SU-DHL-6 (cell line): ENCODE results near the gene FYTTD1.
A peak's percentile ranks its signal among the peaks of the same experiment; 100 is the strongest.

ENCODE experiments used
- H2AFZ ChIP-seq: fragments of 200-600 bp; sonication (generic); 2 replicates; pipeline ENCODE4 v1.6.1; 2014; ENCODE audit warnings: low read depth, mild to moderate bottlenecking, moderate library complexity, mixed read lengths, antibody characterized with exemption, low read length; ENCODE audit not compliant: severe bottlenecking
- H3F3A ChIP-seq: fragments of 200-600 bp; shearing (Covaris generic); 2 replicates; pipeline ENCODE4 v1.6.0; 2016; ENCODE audit warnings: antibody characterized with exemption, mild to moderate bottlenecking; ENCODE audit not compliant: insufficient read depth
- H3K27ac ChIP-seq: fragments of 200-600 bp; sonication (generic); 2 replicates; pipeline ENCODE4 v1.5.1; 2016; ENCODE audit warnings: low read depth, mild to moderate bottlenecking, low read length, moderate library complexity, mixed read lengths
- H3K27me3 ChIP-seq: fragments of 200-600 bp; sonication (generic), shearing (Covaris generic); 2 replicates; pipeline ENCODE4 v1.6.0; 2014; ENCODE audit warnings: mild to moderate bottlenecking, low read length
- H3K36me3 ChIP-seq: fragments of 200-600 bp; sonication (generic); 2 replicates; pipeline ENCODE4 v1.6.1; 2014; ENCODE audit warnings: mild to moderate bottlenecking, low read length, mixed read lengths
- H3K4me2 ChIP-seq: fragments of 300-600, 200-600 bp; shearing (Covaris generic), sonication (generic); 2 replicates; pipeline ENCODE4 v1.6.0; 2014; ENCODE audit warnings: low read length, low read depth, mild to moderate bottlenecking; ENCODE audit not compliant: poor library complexity, severe bottlenecking
- H3K4me3 ChIP-seq: fragments of 200-600 bp; sonication (generic); 2 replicates; pipeline ENCODE4 v1.5.1; 2014; ENCODE audit warnings: antibody characterized with exemption, low read length, mild to moderate bottlenecking, mixed read lengths; ENCODE audit not compliant: insufficient read depth, poor library complexity, severe bottlenecking
- H3K79me2 ChIP-seq: fragments of 200-600 bp; sonication (generic); 2 replicates; pipeline ENCODE4 v1.6.1; 2014; ENCODE audit warnings: mild to moderate bottlenecking, low read length, moderate library complexity; ENCODE audit not compliant: insufficient read depth
- H3K9ac ChIP-seq: fragments of 200-600 bp; sonication (generic); 2 replicates; pipeline ENCODE4 v1.7.0; 2014; ENCODE audit warnings: mild to moderate bottlenecking, low read length
- H3K9me2 ChIP-seq: fragments of 200-600 bp; sonication (generic); replicated peaks from 2 replicates; pipeline ENCODE4 v1.6.1; 2014; ENCODE audit warnings: low read length; ENCODE audit not compliant: insufficient read depth
- H3K9me3 ChIP-seq: fragments of 200-600 bp; sonication (generic); 2 replicates; pipeline ENCODE4 v1.6.1; 2014; ENCODE audit warnings: low read length, mixed read lengths; ENCODE audit not compliant: insufficient read depth
- H4K20me1 ChIP-seq: fragments of 200-600 bp; sonication (generic); 2 replicates; pipeline ENCODE4 v1.6.1; 2014; ENCODE audit warnings: low read depth, mild to moderate bottlenecking, antibody characterized with exemption, low read length, moderate library complexity, mixed read lengths
- EZH2phosphoT487 ChIP-seq: fragments of 200-600 bp; sonication (generic), shearing (Covaris generic); conservative IDR thresholded peaks from 2 replicates; pipeline ENCODE4 v1.6.1; 2018; ENCODE audit warnings: mild to moderate bottlenecking, antibody characterized with exemption, low read length, moderate library complexity, mixed read lengths
- TF ChIP-seq, protein P1 (sequence below): fragments of 200-600 bp; sonication (generic); IDR thresholded peaks from one replicate; pipeline ENCODE4 v1.5.1; 2017; ENCODE audit warnings: antibody characterized with exemption, mild to moderate bottlenecking, low read length, moderate library complexity; ENCODE audit not compliant: insufficient read depth, poor library complexity, severe bottlenecking

FYTTD1 gene

DNA sequence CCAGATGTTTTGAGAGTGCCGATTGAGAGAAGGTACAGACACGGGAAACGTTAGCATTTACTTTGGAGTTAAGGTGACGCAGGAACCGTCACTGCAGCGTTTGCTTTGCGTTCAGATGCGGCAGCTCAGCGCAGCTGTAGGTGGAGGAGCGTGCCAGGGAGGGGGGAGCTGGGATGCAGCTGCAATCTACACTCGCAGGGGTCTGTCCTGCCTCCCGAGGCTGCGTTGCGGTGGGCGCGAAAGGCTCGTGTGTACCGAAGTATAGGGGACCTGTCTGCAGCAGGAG lies 425 bp upstream of the FYTTD1 start:
- peak overlapping the region; percentile 79 for H3K4me2 ChIP-seq
- no peak for TF ChIP-seq EZH2phosphoT487
- TF ChIP-seq, protein P1, sequence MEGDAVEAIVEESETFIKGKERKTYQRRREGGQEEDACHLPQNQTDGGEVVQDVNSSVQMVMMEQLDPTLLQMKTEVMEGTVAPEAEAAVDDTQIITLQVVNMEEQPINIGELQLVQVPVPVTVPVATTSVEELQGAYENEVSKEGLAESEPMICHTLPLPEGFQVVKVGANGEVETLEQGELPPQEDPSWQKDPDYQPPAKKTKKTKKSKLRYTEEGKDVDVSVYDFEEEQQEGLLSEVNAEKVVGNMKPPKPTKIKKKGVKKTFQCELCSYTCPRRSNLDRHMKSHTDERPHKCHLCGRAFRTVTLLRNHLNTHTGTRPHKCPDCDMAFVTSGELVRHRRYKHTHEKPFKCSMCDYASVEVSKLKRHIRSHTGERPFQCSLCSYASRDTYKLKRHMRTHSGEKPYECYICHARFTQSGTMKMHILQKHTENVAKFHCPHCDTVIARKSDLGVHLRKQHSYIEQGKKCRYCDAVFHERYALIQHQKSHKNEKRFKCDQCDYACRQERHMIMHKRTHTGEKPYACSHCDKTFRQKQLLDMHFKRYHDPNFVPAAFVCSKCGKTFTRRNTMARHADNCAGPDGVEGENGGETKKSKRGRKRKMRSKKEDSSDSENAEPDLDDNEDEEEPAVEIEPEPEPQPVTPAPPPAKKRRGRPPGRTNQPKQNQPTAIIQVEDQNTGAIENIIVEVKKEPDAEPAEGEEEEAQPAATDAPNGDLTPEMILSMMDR, result no peak
- H2AFZ ChIP-seq, result peak overlapping the region; percentile 84
- no peaks in the 10 kb centered on the region for H3K9me2 ChIP-seq
- H3K9ac ChIP-seq, result peak overlapping the region; percentile 72
- H3K36me3 ChIP-seq, result no peaks in the 10 kb centered on the region
- peak overlapping the region; percentile 72 for H3K4me3 ChIP-seq
- no peaks in the 10 kb centered on the region for H3K9me3 ChIP-seq
- H4K20me1 ChIP-seq, result peaks cover 13% of the 10 kb centered on the region; the same call in 1 of the 2 replicates
- H3K27me3 ChIP-seq, result no peaks in the 10 kb centered on the region
- H3F3A ChIP-seq, result peaks cover 34% of the 10 kb centered on the region
- H3K79me2 ChIP-seq, result peaks cover 12% of the 10 kb centered on the region
- H3K27ac ChIP-seq, result peak overlapping the region; percentile 28

DNA sequence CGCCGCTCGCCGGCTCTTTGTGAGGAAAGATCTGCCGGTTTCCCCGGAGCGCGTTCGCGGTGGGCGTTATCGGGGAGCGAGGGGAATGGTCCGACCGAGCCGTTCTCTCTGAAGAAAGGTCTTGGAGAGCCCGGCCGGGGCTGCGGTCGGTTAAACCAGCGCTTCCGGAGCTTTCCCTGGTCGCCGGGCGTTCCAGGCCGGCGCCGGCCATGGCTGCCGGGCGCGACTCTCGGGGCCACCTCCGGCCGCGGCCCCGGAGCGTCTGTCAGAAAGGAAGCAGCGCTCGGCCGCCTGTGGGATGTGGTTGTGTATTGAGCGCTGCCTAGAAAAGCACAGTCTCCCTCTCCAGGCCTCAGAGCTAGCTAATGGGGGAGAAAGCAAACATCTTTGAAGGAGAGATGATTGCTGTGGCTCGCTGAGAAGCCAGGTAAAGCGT lies 731 bp downstream of the FYTTD1 start:
- peaks cover 12% of the 10 kb centered on the region for H3K79me2 ChIP-seq
- no peaks in the 10 kb centered on the region for H3K36me3 ChIP-seq
- TF ChIP-seq EZH2phosphoT487, result no peak
- TF ChIP-seq, protein P1, result no peak
- no peaks in the 10 kb centered on the region for H3K9me2 ChIP-seq
- H3K9ac ChIP-seq, result peak overlapping the region; percentile 72
- peak overlapping the region; percentile 72 for H3K4me3 ChIP-seq
- H3K4me2 ChIP-seq, result peak overlapping the region; percentile 79
- H3K27me3 ChIP-seq, result no peaks in the 10 kb centered on the region
- H3K9me3 ChIP-seq, result no peaks in the 10 kb centered on the region
- H4K20me1 ChIP-seq, result peaks cover 13% of the 10 kb centered on the region; the same call in 1 of the 2 replicates
- peaks cover 32% of the 10 kb centered on the region for H3F3A ChIP-seq
- peak overlapping the region; percentile 84 for H2AFZ ChIP-seq
- H3K27ac ChIP-seq, result no peak overlapping the region

DNA sequence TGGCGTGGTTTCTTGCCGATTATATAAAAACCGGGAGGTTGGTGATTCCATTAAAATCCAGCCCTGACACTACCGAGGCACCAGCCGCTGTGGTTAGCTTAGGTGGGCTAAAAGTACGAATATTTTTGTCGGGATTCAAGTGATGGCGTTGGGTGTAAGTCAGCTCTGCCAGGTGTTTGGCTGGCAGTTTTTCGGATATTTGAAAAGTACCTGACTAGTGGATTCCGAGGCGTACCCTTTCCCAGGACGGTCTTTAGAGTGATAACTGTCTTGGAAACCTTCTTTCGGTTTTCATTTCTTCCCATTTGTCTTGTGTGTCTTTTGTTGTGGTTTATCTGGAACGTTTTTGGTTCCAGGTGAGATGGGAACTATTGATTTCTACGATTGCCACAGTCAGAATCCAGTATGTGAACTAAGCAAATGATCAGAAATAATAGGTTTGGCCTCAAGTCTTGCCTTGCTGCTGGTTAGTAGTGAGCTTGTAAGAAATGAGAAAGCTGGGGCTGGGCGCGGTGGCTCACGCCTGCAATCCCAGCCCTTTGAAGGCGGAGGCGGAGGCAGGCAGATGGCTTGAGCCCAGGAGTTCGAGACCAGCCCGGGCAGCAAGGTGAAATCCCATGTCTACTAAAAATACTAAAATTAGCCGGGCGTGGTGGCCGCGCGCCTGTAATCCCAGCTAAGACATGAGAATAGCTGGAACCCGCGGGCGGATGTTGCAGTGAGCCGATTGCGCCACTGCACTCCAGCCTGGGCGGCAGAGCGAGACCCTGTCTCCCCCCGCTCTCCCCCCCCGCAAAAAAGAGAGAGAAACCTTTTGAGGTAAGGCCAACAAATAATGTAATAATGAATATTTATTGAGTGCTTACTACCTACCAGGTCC lies 1.4 kb downstream of the FYTTD1 start:
- no peaks in the 10 kb centered on the region for H3K36me3 ChIP-seq
- H3K4me3 ChIP-seq, result peak overlapping the region; percentile 72
- no peaks in the 10 kb centered on the region for H3K9me2 ChIP-seq
- H2AFZ ChIP-seq, result peak overlapping the region; percentile 84
- H3K27me3 ChIP-seq, result no peaks in the 10 kb centered on the region
- TF ChIP-seq EZH2phosphoT487, result no peak
- TF ChIP-seq, protein P1, result no peak
- peak overlapping the region; percentile 79 for H3K4me2 ChIP-seq
- no peaks in the 10 kb centered on the region for H3K9me3 ChIP-seq
- peaks cover 12% of the 10 kb centered on the region for H3K79me2 ChIP-seq
- peaks cover 31% of the 10 kb centered on the region for H3F3A ChIP-seq
- no peak overlapping the region for H3K27ac ChIP-seq
- H3K9ac ChIP-seq, result peak overlapping the region; percentile 72
- H4K20me1 ChIP-seq, result peaks cover 13% of the 10 kb centered on the region; the same call in 1 of the 2 replicates
